Activated CD4-positive, CD25-positive, alpha-beta regulatory T cell treated with anti-CD3 and anti-CD28 coated beads, Interleukin-2, amount 50 U/mL, for 24 hours (primary cell): ENCODE results near the gene HS3ST3B1.

ENCODE experiments used
- ATAC-seq, 2 donors: fragments of 150-1000 bp; cut with Tn5 transposase; one replicate each; pipeline ENCODE4 v1.10.0; 2021; ENCODE audit warnings: mild to moderate bottlenecking in 1 of 2, moderate library complexity in 1 of 2

Gene HS3ST3B1

DNA sequence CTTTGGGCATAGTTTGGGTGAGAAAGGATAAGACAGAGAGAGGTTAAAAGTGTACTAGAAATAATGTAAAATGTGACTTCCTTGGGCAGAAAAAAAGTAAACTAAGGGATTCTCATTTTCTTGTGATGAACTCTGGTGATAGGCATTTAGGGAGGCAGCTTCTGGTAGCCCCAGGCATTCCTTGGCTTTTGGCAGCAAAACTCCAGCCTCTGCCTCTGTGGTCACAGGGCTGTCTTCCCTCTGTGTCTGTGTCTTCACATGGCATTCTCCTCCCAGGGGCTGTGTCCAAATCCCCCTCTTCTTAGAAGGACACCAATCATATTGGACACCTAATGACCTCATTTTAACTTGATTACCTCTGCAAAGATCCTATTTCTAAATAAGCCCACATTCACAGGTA, 54.7 kb downstream of the HS3ST3B1 start:
- ATAC-seq, result no peak

DNA sequence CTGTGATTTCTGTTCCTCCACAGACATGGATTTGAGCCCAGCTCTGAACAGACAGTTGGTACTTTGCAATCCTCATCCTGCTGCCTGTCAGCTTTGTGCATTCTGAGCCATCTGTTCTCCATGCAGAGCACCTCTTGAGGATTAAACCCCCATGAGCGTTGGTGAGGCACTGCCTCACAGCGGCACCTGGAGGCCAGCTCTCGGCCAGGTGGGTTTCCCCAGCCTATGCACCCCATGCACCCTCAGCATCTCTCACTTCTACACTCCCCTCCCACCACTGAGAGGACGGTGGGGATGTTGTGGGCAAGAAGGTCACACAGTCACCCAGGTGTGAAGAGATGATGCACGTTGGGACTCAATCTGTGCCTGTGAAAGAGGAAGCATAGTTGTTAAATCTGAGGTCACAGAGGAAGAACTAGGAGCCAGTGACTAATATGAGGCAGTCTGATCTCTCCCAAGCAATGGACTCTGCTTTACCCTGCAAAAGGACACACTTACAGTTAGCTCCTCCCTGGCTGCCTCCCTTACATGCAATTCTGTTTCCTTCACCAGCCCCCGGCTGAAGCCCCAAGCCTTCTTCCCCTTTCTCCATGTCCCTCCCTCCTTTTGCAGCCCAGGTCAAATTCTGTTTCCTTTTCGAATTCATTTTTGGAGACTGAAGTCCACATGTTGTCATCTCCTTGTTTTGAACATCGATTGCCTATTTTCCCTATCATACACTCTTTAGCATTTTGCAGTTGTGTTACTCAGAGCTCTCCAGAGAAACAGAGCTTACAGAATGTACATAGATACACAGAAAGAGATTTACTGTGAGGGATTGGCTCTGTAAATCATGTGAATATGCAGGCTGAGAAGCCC, 58.5 kb downstream of the HS3ST3B1 start:
- ATAC-seq, result peak; percentile 98 to 99

DNA sequence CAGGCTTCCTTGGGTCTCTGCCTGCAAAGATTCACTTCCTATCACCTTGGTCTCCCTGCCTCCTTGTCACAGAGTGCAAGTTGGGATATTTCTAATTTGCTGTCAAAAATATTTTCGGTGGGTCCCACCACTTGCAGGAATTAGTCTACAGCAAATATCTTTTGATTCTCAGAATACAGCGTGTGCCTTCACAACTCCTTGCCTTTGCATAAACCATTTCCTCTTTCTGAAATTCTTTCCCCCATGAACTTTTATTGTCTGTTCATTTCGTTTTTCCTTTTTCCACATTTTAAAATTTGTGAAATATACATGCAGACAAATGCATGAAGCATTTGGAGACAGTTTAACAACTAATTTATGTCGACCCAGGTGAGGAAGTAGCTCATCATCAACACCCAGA, 60.0 kb downstream of the HS3ST3B1 start:
- ATAC-seq, result no peak

DNA sequence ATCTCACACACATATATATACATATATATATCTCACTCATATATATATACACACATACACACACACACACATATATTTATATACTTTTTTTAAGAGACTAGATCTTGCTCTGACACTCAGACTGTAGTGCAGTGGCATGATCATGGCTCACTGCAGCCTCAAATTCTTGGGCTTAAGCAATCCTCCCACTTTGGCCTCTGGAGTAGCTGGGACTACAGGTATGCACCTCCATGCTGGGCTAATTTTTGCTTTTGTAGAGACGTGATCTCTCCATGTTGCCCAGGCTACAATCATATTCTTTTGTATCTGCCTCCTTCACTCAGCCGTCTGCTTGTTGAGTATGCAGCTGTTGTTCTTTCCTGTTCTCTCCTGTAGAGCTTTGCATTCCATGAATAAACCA, 60.6 kb downstream of the HS3ST3B1 start:
- no peak for ATAC-seq

DNA sequence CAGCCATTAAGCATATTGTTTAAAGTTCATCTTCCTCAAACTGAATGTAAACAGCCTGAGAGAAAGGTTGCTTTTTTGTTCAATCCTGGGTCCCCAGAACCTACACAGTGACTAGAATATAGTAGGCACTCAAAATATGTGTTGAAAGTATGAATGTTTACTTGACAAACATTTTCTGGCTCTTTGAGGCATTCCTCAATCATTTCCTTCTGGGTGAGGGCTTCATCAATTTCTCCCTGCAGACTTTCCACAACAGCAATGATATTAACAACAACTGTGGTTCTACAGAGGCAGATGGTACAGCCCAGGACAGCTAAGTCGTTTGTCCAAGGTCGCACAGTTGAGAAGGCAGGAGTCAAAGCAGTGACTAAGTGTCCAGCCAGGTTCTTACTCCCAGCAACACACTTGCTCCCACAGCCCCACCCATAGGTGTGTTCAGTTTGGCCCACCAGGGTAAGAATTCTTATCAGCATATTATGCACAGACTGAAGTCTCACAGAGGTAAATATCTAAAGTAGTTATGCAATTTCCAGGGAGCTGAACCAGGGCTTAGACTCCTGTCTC, 61.1 kb downstream of the HS3ST3B1 start:
- ATAC-seq, result no peak

DNA sequence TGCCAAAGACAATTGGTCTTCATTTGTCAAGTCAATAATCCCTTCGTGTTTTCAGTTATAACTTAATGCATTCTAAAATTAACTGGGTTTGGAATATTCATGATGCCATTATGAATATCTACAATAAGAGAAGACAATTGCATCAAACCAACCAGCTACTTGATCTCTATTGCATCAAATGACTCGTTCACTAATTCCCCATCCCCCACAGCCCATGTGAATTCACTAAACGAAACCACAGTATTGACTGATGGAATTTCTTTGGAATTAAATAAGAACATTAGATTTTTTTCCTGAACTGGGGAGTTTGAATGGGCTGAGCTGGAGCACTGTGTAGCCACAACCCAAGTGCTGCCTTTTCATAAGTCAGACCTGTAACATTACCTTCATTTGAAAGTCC, 65.3 kb downstream of the HS3ST3B1 start:
- no peak for ATAC-seq

DNA sequence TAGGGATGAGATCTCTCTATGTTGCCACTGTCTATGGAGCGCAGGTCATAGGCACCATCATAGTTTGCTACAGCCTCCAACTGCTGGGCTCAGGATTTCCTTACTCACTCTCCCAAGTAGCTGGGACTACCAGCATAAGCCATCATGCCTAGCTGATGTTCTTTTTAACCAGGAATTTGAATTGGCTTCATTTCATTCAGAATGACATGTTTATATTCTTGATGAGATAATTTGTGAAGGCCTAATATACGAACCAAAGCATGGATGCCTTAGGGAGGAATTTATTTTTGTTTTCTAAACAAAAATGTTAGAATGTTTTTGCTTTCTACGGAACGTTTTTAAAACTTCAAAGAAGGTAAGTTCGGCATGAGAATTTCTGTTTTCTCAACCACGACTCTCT, 71.6 kb downstream of the HS3ST3B1 start:
- ATAC-seq, result no peak

DNA sequence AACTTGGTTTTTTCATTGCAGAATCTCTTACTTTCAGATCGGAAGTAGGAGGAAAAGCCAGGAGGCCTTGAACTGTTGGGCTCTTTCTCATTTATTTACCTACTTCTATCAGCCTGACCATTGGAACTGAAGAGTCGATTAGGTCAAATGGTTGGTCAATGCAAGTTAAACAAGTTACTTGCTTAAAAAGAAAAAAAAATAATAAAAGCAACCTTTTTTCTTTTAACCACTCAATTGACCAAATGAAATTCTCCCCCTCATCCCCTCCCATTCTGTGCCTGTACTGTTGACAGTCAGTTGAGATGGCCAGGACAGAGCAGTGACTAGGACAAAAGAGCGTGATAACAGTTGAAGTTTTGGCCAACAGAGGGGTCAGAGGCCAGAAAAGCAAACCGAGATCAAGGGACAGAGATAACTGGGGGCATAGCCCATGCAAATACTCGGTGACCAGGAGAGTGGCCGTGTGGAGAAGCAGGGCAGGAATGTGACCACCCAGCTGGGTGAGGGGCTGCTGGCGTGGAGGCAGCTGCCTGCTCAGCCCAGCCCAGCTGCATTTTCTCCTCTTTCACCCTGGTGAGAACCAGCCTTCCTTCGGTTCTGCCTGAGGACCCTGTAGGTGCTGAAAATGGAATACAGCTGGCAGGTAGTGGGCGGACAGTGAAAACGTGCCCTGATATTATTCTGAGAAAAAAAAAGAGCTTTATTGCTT, 72.2 kb downstream of the HS3ST3B1 start:
- no peak for ATAC-seq

DNA sequence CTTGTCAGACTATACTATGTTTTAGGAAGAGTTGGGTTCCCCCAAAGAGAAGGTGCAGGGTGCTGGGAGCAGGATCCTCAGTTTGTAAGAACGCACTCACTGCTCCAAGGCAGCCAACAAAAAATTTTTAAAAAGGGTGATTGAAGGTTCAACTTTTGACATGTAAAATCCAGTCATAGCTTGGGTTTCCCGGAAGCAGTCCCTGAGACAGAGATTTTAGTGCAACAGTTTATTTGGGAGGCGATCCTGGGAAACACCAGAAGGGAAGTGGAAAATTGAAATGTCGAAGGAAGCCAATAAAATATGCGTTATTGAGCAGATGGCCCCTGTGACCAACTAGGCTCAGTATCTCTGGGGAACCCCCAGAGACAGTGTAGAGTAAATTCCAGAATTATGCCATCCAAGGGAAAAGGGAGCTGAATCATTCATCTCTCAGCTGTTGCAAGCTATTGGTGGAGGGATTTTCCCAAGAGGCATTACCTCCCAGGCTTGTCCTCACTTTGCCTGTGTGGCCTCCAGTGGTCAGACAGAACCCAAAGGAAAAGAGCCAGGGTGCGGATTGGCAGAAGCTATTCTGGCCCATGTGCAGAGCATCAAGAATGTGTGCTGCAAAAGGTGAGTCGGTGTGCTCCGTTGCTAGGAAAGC, 72.9 kb downstream of the HS3ST3B1 start:
- ATAC-seq, result no peak

DNA sequence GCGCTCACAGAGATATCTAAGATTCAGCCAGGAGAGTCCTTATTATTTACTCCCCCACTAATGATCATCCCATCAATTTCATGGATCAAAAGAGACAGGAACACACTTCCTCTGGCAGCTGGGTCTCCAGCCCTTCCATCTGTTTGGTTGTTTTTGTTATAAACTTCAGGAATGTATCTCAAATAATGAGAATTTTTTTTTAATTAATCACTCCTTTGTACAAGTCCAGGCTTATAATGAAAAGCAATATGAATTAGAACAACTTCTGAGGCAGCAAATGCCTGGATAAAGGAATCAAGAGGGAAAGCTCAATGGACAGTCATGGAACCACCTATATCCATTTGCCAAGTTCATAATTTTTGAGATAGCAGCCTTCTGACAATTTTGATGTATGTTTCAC, 73.4 kb downstream of the HS3ST3B1 start:
- no peak for ATAC-seq

DNA sequence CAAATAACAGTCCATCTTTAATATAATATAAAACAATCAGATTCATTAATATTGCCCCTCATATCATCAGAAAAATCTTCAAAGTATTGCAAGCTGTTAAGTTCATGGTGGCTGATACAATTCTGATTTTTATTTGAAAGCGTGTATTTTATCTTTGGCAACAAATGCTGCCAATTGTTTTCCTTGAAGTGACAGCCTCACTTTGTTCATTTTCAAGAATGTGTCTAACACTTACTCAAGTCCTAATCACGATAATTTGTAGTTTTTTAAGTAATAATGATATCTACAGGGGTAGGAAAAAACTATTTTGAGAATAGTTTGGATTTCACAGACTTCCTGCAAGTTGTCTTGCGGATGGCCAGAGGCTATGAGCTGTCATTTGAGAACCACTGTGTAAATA, 75.8 kb downstream of the HS3ST3B1 start:
- no peak for ATAC-seq

DNA sequence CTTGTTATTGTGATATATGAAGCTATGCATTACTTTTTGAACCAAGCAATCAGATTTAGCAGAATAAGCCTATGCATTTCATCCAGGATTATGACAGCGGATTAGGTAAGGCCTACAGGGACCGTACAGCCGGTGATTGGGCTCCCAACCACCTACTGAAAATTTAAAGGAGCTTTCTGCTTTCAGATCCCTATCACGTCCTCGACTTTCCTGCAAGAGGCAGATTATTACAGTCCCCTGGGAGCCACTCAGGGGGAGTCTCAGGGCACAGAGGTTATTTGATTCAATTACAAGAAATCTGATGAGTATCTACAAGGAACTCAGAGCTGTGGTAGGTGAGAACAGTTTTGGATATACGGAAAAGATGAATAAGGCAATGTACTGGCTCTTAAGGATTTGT, 80.7 kb downstream of the HS3ST3B1 start:
- no peak for ATAC-seq

DNA sequence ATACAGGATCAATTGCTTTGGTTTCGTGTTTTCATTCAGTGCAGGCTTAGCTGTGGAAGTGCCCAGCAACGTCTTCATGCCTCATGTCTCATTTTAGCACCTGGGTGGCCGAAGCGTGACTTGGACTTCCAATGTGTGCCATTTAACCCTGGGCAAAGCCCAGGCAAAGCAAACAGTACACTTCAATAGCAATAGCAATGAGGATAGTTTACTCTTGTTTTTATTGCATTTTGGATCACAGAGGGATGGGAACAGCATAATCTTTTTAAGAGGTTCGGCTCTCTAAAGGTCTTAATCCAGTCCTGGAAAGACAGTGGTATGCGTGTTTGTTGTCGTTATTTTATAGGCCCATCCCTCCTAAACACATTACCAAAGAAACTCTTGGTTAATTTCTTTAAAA, 86.2 kb downstream of the HS3ST3B1 start:
- no peak for ATAC-seq

DNA sequence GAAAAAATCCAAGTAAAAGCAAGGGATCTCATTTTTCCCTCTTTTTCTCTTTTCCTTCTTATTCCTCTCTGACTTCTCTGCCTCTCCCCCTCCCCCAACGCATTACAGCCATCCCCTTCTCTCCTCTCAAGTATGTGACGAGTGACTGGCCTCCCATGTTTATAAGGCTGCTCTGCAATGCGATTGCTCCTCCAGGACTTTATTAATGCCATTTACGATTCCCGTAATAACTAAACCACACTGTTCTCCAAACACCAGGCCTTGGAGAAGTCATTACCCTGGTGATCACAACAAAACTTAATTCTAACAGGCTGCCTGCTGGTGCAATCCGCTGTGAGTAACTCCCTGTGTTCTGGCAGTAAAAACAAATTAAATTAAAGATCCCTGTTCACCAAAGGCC, 88.8 kb downstream of the HS3ST3B1 start:
- ATAC-seq, result no peak

DNA sequence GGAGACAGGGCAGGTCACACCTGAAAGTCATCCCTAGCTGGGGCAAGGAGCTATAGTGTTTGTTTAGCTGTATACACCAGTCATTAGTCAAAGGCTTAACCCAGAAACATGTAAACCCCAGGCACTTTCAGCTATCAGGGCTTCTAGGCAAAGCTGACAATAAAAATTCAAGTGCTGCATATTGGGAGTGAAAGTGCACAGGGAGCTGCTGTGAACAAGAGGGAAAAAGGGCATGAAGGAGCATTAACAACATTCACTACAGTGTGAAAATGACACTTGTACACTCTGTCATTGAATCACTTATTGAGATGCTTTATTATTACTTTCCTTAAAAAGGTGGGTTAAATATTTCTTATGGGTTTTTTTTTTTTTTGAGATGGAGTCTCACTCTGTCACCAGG, 92.8 kb downstream of the HS3ST3B1 start:
- no peak for ATAC-seq

DNA sequence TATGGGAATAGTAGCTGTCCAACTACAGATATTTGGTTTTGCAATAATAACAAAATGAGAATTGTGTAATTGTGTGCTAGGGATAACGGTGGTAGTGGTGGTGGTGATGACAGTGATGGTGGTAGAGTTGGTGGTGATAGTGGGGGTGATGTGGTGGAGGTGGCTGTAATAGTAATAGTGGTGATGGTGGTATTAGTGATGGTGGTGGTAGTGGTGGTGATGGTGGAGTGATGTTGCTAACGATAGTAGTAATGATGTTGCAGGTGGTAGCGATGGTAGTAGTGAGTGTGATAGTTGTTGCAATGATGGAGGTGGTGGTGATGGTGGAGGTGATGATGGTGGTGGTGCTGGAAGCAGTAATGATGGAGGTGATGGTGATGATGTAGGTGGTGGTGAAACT, 94.4 kb downstream of the HS3ST3B1 start:
- ATAC-seq, result no peak

DNA sequence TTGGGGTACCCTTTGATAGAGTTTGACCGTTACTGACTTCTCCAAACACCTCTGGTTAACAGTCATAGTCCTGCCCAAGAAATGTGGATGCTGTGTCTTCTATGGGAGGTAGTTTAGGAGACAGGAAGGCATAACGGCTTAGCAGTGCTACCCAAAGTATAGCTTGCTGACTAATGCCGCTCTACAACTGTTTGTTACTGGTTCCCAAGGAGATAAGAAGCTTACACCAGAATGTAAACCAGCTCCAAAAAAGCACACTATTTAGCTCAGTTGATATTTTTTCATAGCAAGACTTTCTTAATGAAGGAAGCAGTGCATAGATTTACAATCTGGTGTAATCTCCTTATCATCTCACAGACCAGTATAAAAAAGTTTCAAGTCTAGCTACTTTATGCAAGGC, 95.7 kb downstream of the HS3ST3B1 start:
- no peak for ATAC-seq

DNA sequence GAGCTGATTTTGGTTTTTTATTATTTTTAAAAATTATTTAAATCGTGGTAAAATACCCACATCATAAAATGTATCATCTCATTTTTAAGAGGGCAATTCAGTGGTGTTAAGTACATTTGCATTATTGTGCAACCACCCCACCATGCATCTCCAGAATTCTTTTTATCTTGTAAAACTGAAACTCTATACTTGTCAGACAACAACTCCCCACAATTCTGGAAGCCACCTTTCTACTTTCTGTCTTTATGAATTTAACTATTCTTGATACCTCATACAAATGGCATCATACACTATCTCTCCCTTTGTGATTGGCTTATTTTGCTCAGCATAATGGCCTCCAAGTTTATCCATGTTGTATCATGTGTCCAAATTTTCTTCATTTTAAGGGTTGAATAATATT, 97.9 kb downstream of the HS3ST3B1 start:
- ATAC-seq, result no peak
